HG03175 (cell line): ENCODE results near the gene DDX54.
A peak's percentile ranks its signal among the peaks of the same experiment; 100 is the strongest.

Source experiments
- ATAC-seq: cut with Tn5 transposase; IDR thresholded peaks from one replicate; pipeline ENCODE4 v1.9.1; 2021; ENCODE audit warnings: mild to moderate bottlenecking, moderate library complexity; ENCODE audit not compliant: unreplicated experiment

The DDX54 gene

GRCh38 chr12:113191227-113191626 is 5.9 kb upstream of the DDX54 start:
- no peak for ATAC-seq

- no peak for ATAC-seq
Measured at GRCh38 chr12:113190761-113191160, 5.5 kb upstream of the DDX54 start.

- no peak for ATAC-seq
Measured at GRCh38 chr12:113189361-113189760, 4.1 kb upstream of the DDX54 start.

GRCh38 chr12:113186666-113187325 is 1.5 kb upstream of the DDX54 start:
- ATAC-seq: no peak

GRCh38 chr12:113186033-113186365 is 721 bp upstream of the DDX54 start:
- no peak for ATAC-seq

GRCh38 chr12:113184900-113185179 is 438 bp downstream of the DDX54 start:
- ATAC-seq: peak; percentile 82

GRCh38 chr12:113184098-113184899 is 979 bp downstream of the DDX54 start:
- peak; percentile 52 for ATAC-seq

GRCh38 chr12:113183030-113183589 is 2.2 kb downstream of the DDX54 start:
- no peak for ATAC-seq

GRCh38 chr12:113181975-113182374 is 3.3 kb downstream of the DDX54 start:
- ATAC-seq: no peak

GRCh38 chr12:113180333-113180732 is 4.9 kb downstream of the DDX54 start:
- ATAC-seq: no peak

GRCh38 chr12:113179023-113179422 is 6.3 kb downstream of the DDX54 start:
- no peak for ATAC-seq

GRCh38 chr12:113174461-113175384 is 10.6 kb downstream of the DDX54 start:
- no peak for ATAC-seq

- no peak for ATAC-seq
Measured at GRCh38 chr12:113173081-113173698, 12.1 kb downstream of the DDX54 start.

GRCh38 chr12:113172185-113172584 is 13.1 kb downstream of the DDX54 start:
- no peak for ATAC-seq

- ATAC-seq: no peak
Measured at GRCh38 chr12:113171543-113171942, 13.7 kb downstream of the DDX54 start.

GRCh38 chr12:113170926-113171325 is 14.4 kb downstream of the DDX54 start:
- no peak for ATAC-seq

GRCh38 chr12:113170457-113170856 is 14.8 kb downstream of the DDX54 start:
- ATAC-seq: no peak

GRCh38 chr12:113169697-113170096 is 15.6 kb downstream of the DDX54 start:
- ATAC-seq: no peak

- no peak for ATAC-seq
Measured at GRCh38 chr12:113167868-113168267, 17.4 kb downstream of the DDX54 start.

GRCh38 chr12:113165521-113166450 is 19.5 kb downstream of the DDX54 start:
- ATAC-seq: no peak
